ENCODE measurements around the gene NHEJ1.

DNA sequence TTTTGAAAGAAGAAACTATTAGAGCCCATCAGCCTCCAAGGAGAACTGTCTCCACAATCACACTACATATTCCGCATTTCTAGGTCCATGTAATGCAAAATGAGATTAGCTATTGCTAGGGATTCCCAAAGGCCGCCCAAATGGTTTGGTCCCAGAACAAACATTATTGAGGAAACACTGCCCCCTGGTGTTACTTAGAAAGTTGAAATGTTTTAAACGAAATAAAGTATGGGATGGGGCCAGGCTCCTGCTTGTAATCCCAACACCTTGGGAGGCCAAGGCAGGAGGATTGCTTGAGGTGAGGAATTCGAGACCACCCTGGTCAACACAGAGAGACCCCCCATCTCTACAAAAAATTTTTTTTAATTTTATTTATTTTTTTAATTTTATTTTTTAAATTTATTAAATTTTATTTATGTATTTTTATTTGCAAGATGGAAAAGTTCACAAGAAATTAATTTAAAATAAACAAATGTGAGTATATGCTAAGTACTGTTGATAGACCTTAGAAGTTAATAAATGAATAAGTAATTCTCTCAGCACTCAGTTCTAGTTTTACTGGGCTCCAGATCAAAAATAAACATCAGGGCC, 5.5 kb downstream of the NHEJ1 start:
- no peak for TF ChIP-seq POLR2AphosphoS5 (IDR thresholded peaks at IDR 0.05; ENCODE audit: control insufficient read depth, insufficient read depth, low read depth, low read length)
- no peak for TF ChIP-seq ZSCAN29 (IDR thresholded peaks at IDR 0.05)
- TF ChIP-seq, protein P1, sequence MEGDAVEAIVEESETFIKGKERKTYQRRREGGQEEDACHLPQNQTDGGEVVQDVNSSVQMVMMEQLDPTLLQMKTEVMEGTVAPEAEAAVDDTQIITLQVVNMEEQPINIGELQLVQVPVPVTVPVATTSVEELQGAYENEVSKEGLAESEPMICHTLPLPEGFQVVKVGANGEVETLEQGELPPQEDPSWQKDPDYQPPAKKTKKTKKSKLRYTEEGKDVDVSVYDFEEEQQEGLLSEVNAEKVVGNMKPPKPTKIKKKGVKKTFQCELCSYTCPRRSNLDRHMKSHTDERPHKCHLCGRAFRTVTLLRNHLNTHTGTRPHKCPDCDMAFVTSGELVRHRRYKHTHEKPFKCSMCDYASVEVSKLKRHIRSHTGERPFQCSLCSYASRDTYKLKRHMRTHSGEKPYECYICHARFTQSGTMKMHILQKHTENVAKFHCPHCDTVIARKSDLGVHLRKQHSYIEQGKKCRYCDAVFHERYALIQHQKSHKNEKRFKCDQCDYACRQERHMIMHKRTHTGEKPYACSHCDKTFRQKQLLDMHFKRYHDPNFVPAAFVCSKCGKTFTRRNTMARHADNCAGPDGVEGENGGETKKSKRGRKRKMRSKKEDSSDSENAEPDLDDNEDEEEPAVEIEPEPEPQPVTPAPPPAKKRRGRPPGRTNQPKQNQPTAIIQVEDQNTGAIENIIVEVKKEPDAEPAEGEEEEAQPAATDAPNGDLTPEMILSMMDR (IDR thresholded peaks at IDR 0.05 in 2 of 3, conservative IDR thresholded peaks at IDR 0.05 in 1 of 3; ENCODE audit: insufficient read depth in 2 of 3, low read depth in 1 of 3, low read length in 3 of 3), result peak; percentile 37 to 67 (median 59); a peak in 4 of 6 replicates
- TF ChIP-seq, protein P2, sequence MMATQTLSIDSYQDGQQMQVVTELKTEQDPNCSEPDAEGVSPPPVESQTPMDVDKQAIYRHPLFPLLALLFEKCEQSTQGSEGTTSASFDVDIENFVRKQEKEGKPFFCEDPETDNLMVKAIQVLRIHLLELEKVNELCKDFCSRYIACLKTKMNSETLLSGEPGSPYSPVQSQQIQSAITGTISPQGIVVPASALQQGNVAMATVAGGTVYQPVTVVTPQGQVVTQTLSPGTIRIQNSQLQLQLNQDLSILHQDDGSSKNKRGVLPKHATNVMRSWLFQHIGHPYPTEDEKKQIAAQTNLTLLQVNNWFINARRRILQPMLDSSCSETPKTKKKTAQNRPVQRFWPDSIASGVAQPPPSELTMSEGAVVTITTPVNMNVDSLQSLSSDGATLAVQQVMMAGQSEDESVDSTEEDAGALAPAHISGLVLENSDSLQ (IDR thresholded peaks at IDR 0.05), result no peak
- TF ChIP-seq, protein P3, sequence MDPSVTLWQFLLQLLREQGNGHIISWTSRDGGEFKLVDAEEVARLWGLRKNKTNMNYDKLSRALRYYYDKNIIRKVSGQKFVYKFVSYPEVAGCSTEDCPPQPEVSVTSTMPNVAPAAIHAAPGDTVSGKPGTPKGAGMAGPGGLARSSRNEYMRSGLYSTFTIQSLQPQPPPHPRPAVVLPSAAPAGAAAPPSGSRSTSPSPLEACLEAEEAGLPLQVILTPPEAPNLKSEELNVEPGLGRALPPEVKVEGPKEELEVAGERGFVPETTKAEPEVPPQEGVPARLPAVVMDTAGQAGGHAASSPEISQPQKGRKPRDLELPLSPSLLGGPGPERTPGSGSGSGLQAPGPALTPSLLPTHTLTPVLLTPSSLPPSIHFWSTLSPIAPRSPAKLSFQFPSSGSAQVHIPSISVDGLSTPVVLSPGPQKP (CRISPR knock-in tag; IDR thresholded peaks at IDR 0.05), result no peak
- TF ChIP-seq SPI1 (IDR thresholded peaks at IDR 0.05; ENCODE audit: borderline replicate concordance, low read depth, low read length), result no peak
- no peak for TF ChIP-seq TBP (optimal IDR thresholded peaks at IDR 0.05; ENCODE audit: low read depth, low read length)
- no peak for TF ChIP-seq ZNF3 (CRISPR knock-in tag; IDR thresholded peaks at IDR 0.05)
- TF ChIP-seq MTA3 (IDR thresholded peaks at IDR 0.05; ENCODE audit: borderline replicate concordance), result no peak
- TF ChIP-seq MYNN (IDR thresholded peaks at IDR 0.05), result no peak
- no peak for TF ChIP-seq MYNN (CRISPR knock-in tag; IDR thresholded peaks at IDR 0.05)
- TF ChIP-seq, protein P4, sequence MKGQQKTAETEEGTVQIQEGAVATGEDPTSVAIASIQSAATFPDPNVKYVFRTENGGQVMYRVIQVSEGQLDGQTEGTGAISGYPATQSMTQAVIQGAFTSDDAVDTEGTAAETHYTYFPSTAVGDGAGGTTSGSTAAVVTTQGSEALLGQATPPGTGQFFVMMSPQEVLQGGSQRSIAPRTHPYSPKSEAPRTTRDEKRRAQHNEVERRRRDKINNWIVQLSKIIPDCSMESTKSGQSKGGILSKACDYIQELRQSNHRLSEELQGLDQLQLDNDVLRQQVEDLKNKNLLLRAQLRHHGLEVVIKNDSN (CRISPR knock-in tag; IDR thresholded peaks at IDR 0.05), result no peak
- TF ChIP-seq HNRNPUL1 (IDR thresholded peaks at IDR 0.05; ENCODE audit: low read length), result no peak
- no peak for TF ChIP-seq GABPB1 (CRISPR knock-in tag; IDR thresholded peaks at IDR 0.05)
- no peak for TF ChIP-seq ZNF311 (CRISPR knock-in tag; IDR thresholded peaks at IDR 0.05)

Measured in K562 (cell line).